GM12878 (cell line): Measurements from ENCODE around the gene KCND3. TPM values are rescaled to one million over a fixed set of nuclear protein-coding genes. Genes with fewer than 3 reads are reported as not detected.

ENCODE experiments used
- ATAC-seq: fragments of 200-7000 bp; cut with Tn5 transposase; 3 replicates; pipeline ENCODE4 v1.9.1; 2020; ENCODE audit warnings: mild to moderate bottlenecking, moderate library complexity
- BruUV-seq: library from RNA; stranded (reverse); fragments of 400-500 nt; replicated peaks from 2 replicates; lab custom pipeline; 2021; lab: Mats Ljungman, UMichigan
- CTCF ChIA-PET: fragments of 300-600 bp; sonication (Branson Sonifier 250); formaldehyde crosslinking; extraction: SDS; loops from one replicate; lab custom pipeline; 2021; ENCODE audit warnings: inconsistent platforms; lab: Yijun Ruan, JAX
- POLR2A ChIA-PET: fragments of 350-600 bp; formaldehyde crosslinking; extraction: SDS; loops from one replicate; lab custom pipeline; 2021; ENCODE audit warnings: inconsistent platforms; lab: Charles Lee
- RAD21 ChIA-PET: fragments of 300-600 bp; sonication (Branson Sonifier 250); formaldehyde crosslinking; loops from one replicate; lab custom pipeline; 2023; ENCODE audit warnings: antibody characterized with exemption; ENCODE audit not compliant: unreplicated experiment; lab: Charles Lee
- SMC1A ChIA-PET: fragments of 300-600 bp; sonication (Branson Sonifier 250); formaldehyde crosslinking; loops from one replicate; lab custom pipeline; 2023; ENCODE audit not compliant: unreplicated experiment, uncharacterized antibody; lab: Charles Lee
- DNase-seq: peaks from one replicate; pipeline ENCODE4 v3.0.0-alpha.2; 2011; ENCODE audit warnings: low read depth, low spot score
- FAIRE-seq: peaks from 3 replicates; lab custom pipeline; 2011; peaks lifted over from hg19 to GRCh38; lab: Jason Lieb, UNC
- H2AFZ ChIP-seq: 2 replicates; pipeline ENCODE4 v1.6.0; 2011; ENCODE audit warnings: low read depth, low read length, control low read depth; ENCODE audit not compliant: control insufficient read depth
- H3K27ac ChIP-seq: 2 replicates; pipeline ENCODE4 v1.5.1; 2011; ENCODE audit warnings: control low read depth; ENCODE audit not compliant: control insufficient read depth, insufficient read depth
- H3K27me3 ChIP-seq, 2 experiments: replicated peaks in 1 of 2; 2 replicates each; pipeline versions ENCODE4 v1.6.0 to v1.6.1; 2011; ENCODE audit warnings: low read length in 1 of 2; ENCODE audit not compliant: control insufficient read depth in 2 of 2, insufficient read depth in 2 of 2
- H3K36me3 ChIP-seq, 2 experiments: 2 replicates each; pipeline ENCODE4 v1.5.1; 2011; ENCODE audit warnings: low read length in 1 of 2; ENCODE audit not compliant: control insufficient read depth in 2 of 2, insufficient read depth in 2 of 2
- H3K4me1 ChIP-seq: 2 replicates; pipeline ENCODE4 v1.6.1; 2011; ENCODE audit warnings: mild to moderate bottlenecking, low read length, moderate library complexity, mixed read lengths; ENCODE audit not compliant: control insufficient read depth, insufficient read depth
- H3K4me2 ChIP-seq: 2 replicates; pipeline ENCODE4 v1.6.0; 2011; ENCODE audit warnings: control low read depth; ENCODE audit not compliant: control insufficient read depth, insufficient read depth
- H3K4me3 ChIP-seq: fragments of 200-600 bp; sonication (generic); 2 replicates; pipeline ENCODE4 v1.5.1; 2016
- H3K79me2 ChIP-seq: 2 replicates; pipeline ENCODE4 v1.6.0; 2011; ENCODE audit warnings: low read length; ENCODE audit not compliant: control insufficient read depth, insufficient read depth
- H3K9ac ChIP-seq: 2 replicates; pipeline ENCODE4 v1.8.0; 2011; ENCODE audit warnings: low read length, control low read depth, mixed read lengths; ENCODE audit not compliant: control insufficient read depth, insufficient read depth
- H3K9me3 ChIP-seq: replicated peaks from 3 replicates; pipeline ENCODE4 v1.5.1; 2011; ENCODE audit warnings: mild to moderate bottlenecking, low read length; ENCODE audit not compliant: control insufficient read depth, insufficient read depth
- H4K20me1 ChIP-seq: 2 replicates; pipeline ENCODE4 v1.6.0; 2011; ENCODE audit not compliant: control insufficient read depth, insufficient read depth
- ATF3 ChIP-seq: IDR thresholded peaks from 2 replicates; pipeline ENCODE4 v1.6.1; 2011; ENCODE audit warnings: low read depth, mild to moderate bottlenecking, low read length, moderate library complexity, borderline replicate concordance; ENCODE audit errors: extremely low read depth
- CREM ChIP-seq: IDR thresholded peaks from 2 replicates; pipeline ENCODE4 v1.6.1; 2014; ENCODE audit warnings: antibody characterized with exemption, low read depth
- E4F1 ChIP-seq: fragments of 450-650 bp; IDR thresholded peaks from 2 replicates; pipeline ENCODE4 v1.6.1; 2018; ENCODE audit warnings: borderline replicate concordance, mild to moderate bottlenecking; ENCODE audit not compliant: partially characterized antibody
- EGR1 ChIP-seq, 2 experiments: IDR thresholded peaks; 1 replicate in 1 of 2; 2 replicates in 1 of 2; pipeline ENCODE4 v1.6.1; 2011 to 2012; ENCODE audit warnings: low read depth in 2 of 2, low read length in 2 of 2, borderline replicate concordance in 1 of 2, mild to moderate bottlenecking in 1 of 2, moderate library complexity in 1 of 2
- HDAC2 ChIP-seq: fragments of 200-600 bp; sonication (generic); IDR thresholded peaks from 2 replicates; pipeline ENCODE4 v1.6.1; 2017
- HSF1 ChIP-seq: fragments of 150-350 bp; IDR thresholded peaks from 2 replicates; pipeline ENCODE4 v1.6.1; 2014; ENCODE audit warnings: mild to moderate bottlenecking, low read depth, low read length
- IRF4 ChIP-seq: IDR thresholded peaks from 2 replicates; pipeline ENCODE4 v1.6.1; 2011; ENCODE audit warnings: low read depth, low read length
- PBX3 ChIP-seq: IDR thresholded peaks from 2 replicates; pipeline ENCODE4 v1.6.1; 2011; ENCODE audit warnings: mild to moderate bottlenecking, low read depth, low read length, moderate library complexity; ENCODE audit not compliant: insufficient replicate concordance
- RCOR1 ChIP-seq: conservative IDR thresholded peaks from 2 replicates; pipeline ENCODE4 v1.6.1; 2012; ENCODE audit warnings: low read depth, low read length, improper control_type of control experiment
- SIX5 ChIP-seq: IDR thresholded peaks from 2 replicates; pipeline ENCODE4 v1.6.1; 2011; ENCODE audit warnings: mild to moderate bottlenecking, low read depth, low read length, moderate library complexity; ENCODE audit not compliant: severe bottlenecking
- WGBS: methylation state at CpG from one replicate; pipeline ENCODE4 v1.1.6; 2016; ENCODE audit warnings: low lambda C conversion rate; ENCODE audit not compliant: insufficient replicate concordance, insufficient coverage; ENCODE audit errors: missing lambda C conversion rate; 5-methylcytosine and 5-hydroxymethylcytosine counted together
- in situ Hi-C: fragments of 300-500 bp; cut with MboI; formaldehyde crosslinking; loops from 9 replicates; pipeline ENCODE4 v1.14.3; 2018; ENCODE audit warnings: mixed read lengths
- intact Hi-C: fragments of 100-400 bp; cut with micrococcal nuclease; formaldehyde crosslinking; loops from one replicate; pipeline ENCODE4 v1.14.2; 2022; ENCODE audit not compliant: unreplicated experiment
- polyA plus RNA-seq, 11 experiments: library from polyadenylated mRNA; depleted of rRNA in 4 of 11; unstranded in 6 of 11; stranded (reverse) in 5 of 11; fragments of >200 nt; fragmentation: Nextera tagmentation in 4 of 11; fragmentation: Illumina TruSeq in 1 of 11; extraction: Ambion mirVana in 4 of 11; extraction: Trizol in 1 of 11; gene quantifications; 1 replicate in 1 of 11; 2 replicates in 10 of 11; pipeline versions ENCODE4 v1.2.1 to v1.2.3, GENCODE V29; 2011 to 2016; ENCODE audit warnings: inconsistent platforms in 2 of 11, missing spikeins in 2 of 11, low read depth in 1 of 11
- total RNA-seq, 4 experiments: library from RNA; depleted of rRNA in 3 of 4; stranded (reverse); fragments of >200 nt in 3 of 4; fragmentation: Illumina TruSeq in 1 of 4; extraction: Trizol in 1 of 4; gene quantifications; 2 replicates each; pipeline versions ENCODE4 v1.2.1 to v1.2.3, GENCODE V29; 2013 to 2021

KCND3 gene
- total and polyA plus RNA-seq, 10 of the 15 experiments (the other 5 are each of a cell fraction or from before 2014, with no cell fraction given), result 0.02 TPM; not detected in 9

GRCh38 chr1:111861523-111861922, 127.9 kb downstream of the KCND3 start:
- no peak for DNase-seq
- no peaks in the 10 kb centered on the region for H3K36me3 ChIP-seq
- 50% methylated on average over 6 of the region's 6 CpGs for WGBS
- intact Hi-C loops, result no loop called here
- ChIA-PET RAD21 (no interaction called here), SMC1A (no interaction called here), POLR2A (no interaction called here), CTCF (no interaction called here)
- no TSS peak for BruUV-seq
- H3K27me3 ChIP-seq, result peaks cover 1 to 2% of the 10 kb centered on the region in 2 experiments; a peak in 2 of 4 replicates
- no peaks in the 10 kb centered on the region for H3K79me2 ChIP-seq
- H3K9me3 ChIP-seq, result no peaks in the 10 kb centered on the region
- H3K27ac ChIP-seq, result no peak overlapping the region
- ATAC-seq, result no peak
- in situ Hi-C loops, result no loop called here
- H3K4me1 ChIP-seq, result no peaks in the 10 kb centered on the region
- FAIRE-seq, result no peak
- H4K20me1 ChIP-seq, result no peaks in the 10 kb centered on the region; the same call in 1 of the 2 replicates
- TF ChIP-seq CREM, result no peak
- TF ChIP-seq RCOR1, result no peak
- TF ChIP-seq IRF4, result no peak
- no peak for TF ChIP-seq SIX5
- no peak for TF ChIP-seq PBX3
- TF ChIP-seq HSF1, result no peak
- no peak for TF ChIP-seq HDAC2
- TF ChIP-seq E4F1, result no peak
- TF ChIP-seq EGR1 (IDR thresholded peaks at IDR 0.05; ENCODE audit: borderline replicate concordance in 1 of 2, low read depth in 2 of 2, low read length in 2 of 2), result no peak
- no peak for TF ChIP-seq ATF3
- no peak overlapping the region for H3K4me2 ChIP-seq
- H2AFZ ChIP-seq, result no peak overlapping the region
- no peak overlapping the region for H3K4me3 ChIP-seq
- no peak overlapping the region for H3K9ac ChIP-seq
